ENCODE measurements around the gene KDM6B.
"Not testable (repeated sequence)": the region's sequence is repeated elsewhere in the genome, so short reads cannot be mapped to it uniquely, and the experiment has no call there.

KDM6B gene

DNA sequence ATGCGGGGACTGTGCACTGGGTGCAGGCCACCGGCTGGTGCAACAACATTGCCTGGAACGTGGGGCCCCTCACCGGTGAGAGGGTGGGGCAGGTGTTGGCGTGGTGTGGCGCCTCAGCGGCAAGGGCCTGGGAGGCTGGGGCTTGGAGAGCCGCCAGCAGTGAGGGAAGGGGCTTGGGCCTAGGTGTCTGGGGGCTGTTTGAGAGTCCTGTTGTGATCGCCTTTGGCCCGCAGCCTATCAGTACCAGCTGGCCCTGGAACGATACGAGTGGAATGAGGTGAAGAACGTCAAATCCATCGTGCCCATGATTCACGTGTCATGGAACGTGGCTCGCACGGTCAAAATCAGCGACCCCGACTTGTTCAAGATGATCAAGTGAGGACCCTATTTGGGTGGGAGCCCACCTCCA is 18.2 kb downstream of the KDM6B start:
- no peak for DNase-seq (ENCODE audit: low read depth in 2 of 2)

DNA sequence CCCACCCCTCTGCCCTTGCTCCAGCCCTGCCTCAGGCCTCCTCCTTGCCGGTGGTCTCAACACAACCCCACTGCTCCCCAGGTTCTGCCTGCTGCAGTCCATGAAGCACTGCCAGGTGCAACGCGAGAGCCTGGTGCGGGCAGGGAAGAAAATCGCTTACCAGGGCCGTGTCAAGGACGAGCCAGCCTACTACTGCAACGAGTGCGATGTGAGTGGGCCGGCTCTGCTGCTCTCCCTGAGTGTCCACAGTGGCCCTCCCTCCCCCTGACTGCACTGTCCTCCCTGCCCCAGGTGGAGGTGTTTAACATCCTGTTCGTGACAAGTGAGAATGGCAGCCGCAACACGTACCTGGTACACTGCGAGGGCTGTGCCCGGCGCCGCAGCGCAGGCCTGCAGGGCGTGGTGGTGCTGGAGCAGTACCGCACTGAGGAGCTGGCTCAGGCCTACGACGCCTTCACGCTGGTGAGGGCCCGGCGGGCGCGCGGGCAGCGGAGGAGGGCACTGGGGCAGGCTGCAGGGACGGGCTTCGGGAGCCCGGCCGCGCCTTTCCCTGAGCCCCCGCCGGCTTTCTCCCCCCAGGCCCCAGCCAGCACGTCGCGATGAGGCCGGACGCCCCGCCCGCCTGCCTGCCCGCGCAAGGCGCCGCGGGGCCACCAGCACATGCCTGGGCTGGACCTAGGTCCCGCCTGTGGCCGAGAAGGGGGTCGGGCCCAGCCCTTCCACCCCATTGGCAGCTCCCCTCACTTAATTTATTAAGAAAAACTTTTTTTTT is 19.1 kb downstream of the KDM6B start:
- DNase-seq (ENCODE audit: low read depth in 2 of 2): no peak

DNA sequence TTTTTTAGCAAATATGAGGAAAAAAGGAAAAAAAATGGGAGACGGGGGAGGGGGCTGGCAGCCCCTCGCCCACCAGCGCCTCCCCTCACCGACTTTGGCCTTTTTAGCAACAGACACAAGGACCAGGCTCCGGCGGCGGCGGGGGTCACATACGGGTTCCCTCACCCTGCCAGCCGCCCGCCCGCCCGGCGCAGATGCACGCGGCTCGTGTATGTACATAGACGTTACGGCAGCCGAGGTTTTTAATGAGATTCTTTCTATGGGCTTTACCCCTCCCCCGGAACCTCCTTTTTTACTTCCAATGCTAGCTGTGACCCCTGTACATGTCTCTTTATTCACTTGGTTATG is 19.6 kb downstream of the KDM6B start:
- no peak for DNase-seq (ENCODE audit: low read depth in 2 of 2)

DNA sequence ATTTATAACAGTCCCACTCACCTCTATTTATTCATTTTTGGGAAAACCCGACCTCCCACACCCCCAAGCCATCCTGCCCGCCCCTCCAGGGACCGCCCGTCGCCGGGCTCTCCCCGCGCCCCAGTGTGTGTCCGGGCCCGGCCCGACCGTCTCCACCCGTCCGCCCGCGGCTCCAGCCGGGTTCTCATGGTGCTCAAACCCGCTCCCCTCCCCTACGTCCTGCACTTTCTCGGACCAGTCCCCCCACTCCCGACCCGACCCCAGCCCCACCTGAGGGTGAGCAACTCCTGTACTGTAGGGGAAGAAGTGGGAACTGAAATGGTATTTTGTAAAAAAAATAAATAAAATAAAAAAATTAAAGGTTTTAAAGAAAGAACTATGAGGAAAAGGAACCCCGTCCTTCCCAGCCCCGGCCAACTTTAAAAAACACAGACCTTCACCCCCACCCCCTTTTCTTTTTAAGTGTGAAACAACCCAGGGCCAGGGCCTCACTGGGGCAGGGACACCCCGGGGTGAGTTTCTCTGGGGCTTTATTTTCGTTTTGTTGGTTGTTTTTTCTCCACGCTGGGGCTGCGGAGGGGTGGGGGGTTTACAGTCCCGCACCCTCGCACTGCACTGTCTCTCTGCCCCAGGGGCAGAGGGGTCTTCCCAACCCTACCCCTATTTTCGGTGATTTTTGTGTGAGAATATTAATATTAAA is 20.2 kb downstream of the KDM6B start:
- no peak for DNase-seq (ENCODE audit: low read depth in 2 of 2)

DNA sequence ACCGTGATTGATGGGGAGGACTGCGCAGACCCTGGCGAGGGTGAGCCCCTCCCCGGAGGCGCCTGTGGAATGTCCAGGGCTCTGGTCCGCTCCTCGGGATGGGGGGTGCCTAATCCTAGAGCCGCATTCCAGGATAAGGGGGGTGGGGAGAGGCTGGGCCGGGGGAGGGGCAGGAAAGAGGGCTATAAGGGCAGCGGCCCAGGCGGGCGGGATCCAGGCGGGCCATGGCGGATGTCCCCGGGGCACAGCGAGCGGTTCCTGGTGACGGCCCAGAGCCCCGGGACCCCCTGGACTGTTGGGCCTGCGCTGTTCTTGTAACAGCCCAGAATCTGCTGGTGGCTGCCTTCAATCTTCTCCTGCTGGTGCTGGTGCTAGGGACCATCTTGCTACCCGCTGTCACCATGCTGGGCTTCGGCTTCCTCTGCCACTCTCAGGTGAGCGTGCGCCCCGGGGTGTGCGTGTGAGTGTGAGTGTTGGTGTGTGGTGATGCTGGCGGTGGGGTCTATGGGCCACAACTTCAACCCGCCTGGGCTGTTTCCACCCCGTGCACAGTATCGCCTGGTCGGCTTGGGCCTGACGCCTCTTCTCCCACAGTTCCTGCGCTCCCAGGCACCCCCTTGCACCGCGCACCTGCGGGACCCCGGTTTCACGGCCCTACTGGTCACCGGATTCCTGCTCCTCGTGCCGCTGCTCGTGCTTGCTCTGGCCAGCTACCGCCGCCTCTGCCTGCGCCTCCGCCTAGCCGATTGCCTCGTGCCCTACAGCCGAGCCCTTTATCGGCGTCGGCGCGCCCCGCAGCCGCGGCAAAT is 21.0 kb downstream of the KDM6B start, which contains the start of gene TMEM88:
Gene TMEM88, plus strand, starts transcription at position 216 of the 809 bp plus-strand sequence. Its CDS starts 9 bp downstream, at position 225.
- no peak for DNase-seq (ENCODE audit: low read depth in 2 of 2)

DNA sequence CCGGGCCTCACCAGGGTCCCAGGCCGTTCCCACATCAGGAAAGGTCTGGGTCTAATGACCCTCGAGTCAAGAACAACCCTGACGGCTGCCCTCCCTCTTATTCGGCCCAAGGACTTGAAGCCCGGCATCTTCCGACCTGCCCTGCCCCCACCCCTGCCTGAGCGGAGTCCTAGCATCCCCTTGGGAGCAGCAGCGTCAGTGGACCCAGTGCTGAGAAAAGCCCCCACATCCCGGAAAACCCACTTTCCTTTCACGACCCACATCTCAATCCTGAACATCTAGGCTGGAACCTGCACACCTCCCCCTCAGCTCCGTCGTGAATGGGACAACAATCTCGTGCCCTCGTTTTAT is 21.6 kb downstream of the KDM6B start:
- no peak for DNase-seq (ENCODE audit: low read depth in 2 of 2)

DNA sequence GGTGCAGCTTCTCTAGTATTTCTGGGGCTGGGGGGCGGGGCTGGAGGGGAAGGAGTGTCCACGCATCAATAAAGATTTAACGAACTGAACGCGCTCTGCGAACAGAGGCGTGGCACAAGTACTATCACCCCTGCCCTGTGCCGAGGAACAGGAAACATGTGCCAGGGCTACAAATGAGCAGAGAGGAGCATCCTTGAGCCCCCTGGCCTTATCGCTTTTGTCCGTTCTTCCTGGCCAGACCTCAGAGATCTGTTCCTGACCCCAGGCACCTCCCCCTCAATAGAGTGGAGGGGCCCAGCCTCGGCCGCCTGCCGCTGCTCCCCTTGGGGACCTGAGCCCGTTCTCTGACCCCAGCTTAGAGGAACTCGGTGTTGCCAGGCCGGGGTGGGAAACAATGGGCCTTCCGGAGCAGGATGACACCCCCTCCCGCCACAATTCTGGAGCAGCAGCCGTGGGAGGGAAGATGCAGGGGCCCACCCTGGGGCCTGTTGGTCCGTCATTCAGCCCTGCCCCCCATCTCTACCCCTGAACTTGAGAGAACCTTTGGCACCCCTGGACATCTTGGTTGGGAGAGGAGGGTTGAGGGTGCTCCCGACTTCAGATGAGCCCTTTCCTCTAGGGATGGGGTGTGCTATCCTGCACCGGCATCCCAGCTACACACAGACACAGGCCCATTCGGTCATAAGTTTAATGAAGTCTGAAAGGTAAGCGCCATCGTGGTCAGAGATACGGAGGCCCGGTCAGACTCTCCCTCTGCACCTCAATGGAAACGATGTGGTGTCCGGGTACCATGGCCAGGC is 22.2 kb downstream of the KDM6B start:
- no peak for DNase-seq (ENCODE audit: low read depth in 2 of 2)

DNA sequence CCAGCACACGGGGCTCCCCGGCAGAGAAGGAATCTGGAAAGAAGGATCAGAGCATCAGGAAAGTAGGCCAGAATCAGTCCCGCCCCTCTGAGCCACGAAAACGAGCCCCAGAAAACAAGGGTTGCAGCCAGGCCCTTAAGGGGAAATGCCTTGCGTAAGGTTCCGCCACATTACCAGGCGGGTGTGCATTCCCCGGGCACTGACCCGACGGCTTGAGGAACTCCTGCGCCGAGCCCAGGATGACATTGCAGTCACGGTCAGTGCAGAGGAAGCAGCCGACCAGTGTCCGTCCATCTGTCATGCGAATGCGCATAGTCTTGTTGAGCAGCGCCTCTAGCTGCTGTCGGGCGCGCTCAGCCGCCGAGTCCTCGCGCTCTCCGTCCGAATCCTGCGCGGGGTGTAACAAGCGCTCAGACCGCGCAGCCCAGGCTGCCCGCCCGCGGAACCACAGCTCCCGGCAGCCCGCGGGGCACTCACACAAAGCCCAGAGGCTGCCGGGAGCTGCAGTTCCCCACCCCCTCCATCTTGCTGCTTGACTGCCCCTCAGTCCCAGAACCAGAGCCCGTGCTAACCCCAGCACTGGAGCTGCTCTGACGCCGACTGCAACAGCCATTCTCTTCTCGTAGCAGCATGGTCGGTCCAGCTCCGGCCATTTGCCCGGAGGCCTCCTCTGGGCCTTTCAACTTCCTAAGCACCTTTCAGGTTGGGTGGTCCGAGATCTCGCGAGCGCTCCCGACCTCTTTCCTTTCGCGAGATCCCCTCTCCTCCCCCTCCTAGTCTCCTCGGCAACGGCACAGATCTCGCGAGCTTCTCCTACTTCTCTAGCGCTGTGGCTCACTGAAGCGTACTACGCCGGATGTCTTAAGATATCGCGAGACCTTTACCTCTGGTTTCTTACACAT is 23.0 kb downstream of the KDM6B start, which contains the start of gene NAA38:
Gene NAA38, minus strand, starts transcription at position 749 of the 902 bp plus-strand sequence. Its CDS starts 96 bp downstream, at position 653.
- peak; percentile 86 to 90 for DNase-seq (ENCODE audit: low read depth in 2 of 2)

DNA sequence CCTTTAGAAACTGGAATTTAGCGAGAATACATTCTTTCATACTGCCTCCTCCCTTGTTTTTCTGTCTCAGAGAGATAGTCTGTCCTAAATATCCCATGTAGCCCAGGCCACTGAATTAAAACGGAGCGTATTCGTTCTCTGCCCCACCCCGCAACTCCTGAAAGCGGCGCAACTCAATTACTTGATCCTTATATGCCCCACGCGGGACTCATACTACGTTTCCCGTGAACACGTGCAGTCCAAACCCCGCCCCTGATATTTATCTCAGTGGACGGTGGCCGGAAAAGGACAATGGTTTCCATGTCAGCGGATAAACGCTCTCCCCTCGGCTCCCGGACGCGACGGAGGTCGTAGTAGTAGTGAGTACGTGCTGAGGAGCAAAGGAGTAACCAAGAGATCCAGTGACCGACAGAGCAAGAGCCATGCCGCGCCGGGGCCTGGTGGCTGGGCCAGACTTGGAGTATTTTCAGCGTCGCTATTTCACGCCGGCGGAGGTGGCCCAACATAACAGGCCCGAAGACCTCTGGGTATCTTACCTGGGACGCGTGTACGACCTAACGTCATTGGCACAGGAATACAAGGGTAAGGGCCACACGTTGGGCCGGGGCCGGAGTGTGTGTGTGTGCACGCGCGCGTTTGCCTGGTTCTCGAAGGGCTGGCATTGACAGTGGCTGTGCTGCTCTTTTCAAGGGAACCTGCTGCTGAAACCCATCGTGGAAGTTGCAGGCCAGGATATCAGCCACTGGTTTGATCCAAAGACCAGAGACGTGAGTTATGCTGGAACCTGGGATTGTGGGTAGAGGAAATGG is 23.9 kb downstream of the KDM6B start, which contains the start of gene CYB5D1:
Gene CYB5D1, plus strand, starts transcription at position 291 of the 809 bp plus-strand sequence. Its CDS starts 132 bp downstream, at position 423.
- peak; percentile 74 to 79 for DNase-seq (ENCODE audit: low read depth in 2 of 2)

DNA sequence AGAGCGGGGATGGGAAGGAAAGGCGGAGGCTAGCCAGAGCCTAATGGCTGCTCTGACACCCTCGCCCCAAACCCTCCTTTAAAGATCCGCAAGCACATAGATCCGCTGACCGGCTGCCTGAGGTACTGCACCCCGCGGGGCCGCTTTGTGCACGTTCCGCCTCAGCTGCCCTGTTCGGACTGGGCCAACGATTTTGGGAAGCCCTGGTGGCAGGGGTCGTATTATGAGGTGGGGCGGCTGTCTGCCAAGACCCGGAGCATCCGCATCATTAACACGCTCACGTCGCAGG is 24.4 kb downstream of the KDM6B start:
- no peak for DNase-seq (ENCODE audit: low read depth in 2 of 2)

DNA sequence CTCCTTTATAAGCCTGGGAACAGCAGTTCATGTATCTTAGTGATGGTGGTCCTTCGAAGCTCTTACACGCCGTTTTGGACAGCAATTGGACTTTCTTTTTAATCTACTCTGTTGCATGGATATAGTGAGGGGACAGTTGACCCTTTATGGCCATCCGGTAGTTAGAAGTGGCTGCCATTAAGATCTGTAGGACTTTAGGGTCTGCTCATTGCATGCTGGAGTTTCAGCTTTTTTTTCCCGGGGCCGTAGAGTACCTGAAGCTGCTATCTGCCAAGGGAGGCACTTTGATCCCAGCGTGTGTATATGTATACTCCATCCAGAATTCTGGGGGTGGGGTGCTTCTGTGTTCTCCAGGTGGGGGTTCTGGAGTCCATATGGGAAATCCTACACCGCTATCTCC is 25.0 kb downstream of the KDM6B start:
- DNase-seq (ENCODE audit: low read depth in 2 of 2): no peak

DNA sequence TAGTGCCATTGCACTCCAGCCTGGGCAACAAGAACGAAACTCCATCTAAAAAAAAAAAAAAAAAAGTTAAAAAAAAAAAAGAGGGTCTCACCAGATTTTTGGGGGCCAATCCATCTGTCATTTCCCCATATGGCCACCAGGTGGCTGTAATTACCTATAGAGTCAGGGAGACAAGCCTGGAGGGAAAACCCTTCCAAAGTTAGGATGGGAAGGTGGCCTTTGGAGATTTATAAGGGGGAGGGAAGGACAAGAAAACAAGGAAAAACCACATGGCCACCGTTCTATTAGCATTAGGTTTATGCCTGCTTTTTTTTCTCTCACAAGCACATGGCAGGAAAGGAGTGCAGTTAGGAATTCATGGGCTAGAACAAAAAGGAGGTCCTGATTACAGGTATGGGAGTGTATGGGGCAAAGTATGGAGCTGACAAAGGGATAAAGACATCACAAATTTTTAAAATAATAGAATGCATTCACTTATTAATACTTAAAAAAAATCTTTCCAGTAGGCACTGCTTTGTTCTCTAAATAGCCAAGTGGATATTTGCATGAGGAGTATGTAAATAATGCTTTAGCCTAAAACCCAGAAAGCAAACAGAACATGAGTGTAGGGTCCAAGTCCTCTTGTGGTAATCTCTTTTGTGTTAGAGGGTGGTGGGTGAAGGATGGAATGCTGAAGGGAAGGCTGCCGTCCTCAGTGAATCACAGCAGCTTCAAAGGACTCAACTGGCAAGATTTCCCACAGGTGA is 28.8 kb downstream of the KDM6B start:
- no peak for DNase-seq (ENCODE audit: low read depth in 2 of 2)

DNA sequence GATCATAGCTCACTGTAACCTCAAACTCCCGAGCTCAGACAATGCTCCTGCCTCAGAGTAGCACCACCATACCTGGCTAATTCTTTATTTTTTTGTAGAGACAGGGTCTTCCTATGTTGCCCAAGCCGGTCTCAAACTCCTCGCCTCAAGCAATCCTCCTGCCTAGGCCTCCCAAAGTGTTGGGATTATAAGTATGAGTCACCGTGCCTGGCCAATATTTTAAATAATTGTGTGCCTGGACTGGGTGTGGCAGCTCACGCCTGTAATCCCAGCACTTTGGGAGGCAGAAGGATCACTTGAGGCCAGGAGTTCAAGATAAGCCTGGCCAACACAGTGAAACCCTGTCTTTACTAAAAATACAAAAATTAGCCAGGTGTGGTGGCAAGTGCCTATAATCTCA is 30.4 kb downstream of the KDM6B start:
- DNase-seq (ENCODE audit: low read depth in 2 of 2): not testable (repeated sequence)

DNA sequence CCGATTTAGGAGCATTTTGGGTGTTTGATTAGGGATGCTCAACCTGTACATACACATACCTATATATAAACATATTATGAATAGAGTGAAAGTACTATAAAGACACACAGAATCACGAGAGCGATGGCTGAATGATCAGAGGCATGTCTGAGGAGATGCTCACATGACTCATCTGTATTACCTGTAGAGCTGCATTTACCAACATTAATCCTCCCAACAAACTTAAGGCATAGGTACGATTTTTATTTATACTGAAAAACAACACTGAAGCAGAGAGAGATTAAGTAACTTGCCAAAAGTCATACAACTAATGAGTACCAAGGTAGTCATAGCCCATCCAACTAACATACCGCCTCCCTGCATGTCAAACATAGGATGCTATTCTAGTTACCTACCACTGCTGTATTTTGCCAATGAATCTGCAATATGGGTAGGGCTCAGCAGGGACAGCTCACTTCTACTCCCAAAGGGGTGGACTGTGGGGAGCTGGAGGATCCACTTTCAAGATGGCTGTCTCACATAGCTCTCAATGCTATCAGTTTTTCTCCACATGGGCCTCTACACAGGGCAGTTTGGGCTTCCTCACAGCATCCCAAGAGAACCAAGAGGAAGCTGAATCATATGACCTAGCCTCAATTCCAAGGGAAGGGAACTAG is 31.1 kb downstream of the KDM6B start:
- no peak for DNase-seq (ENCODE audit: low read depth in 2 of 2)

DNA sequence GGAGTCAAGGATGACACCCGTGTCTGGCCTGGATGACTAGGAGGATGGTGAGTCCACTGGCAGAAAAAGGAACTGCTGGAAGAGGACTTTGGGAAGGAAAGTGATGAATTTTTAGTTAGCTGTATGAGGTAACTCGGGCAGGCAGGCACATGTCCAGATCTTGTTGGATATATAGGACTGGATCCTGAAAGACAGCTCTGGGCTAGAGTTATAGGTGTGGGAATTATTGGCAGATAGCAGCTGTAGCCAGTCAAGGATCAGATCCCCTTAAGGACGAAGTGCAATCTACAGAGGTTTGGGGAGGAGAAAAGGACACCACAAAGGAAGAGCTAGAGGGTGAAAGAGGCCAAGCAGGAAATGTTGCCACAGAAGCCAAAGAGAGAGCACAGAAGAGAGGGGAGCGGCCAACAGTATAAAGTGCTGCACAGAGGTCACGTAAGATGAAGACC is 33.9 kb downstream of the KDM6B start:
- DNase-seq (ENCODE audit: low read depth in 2 of 2): no peak

DNA sequence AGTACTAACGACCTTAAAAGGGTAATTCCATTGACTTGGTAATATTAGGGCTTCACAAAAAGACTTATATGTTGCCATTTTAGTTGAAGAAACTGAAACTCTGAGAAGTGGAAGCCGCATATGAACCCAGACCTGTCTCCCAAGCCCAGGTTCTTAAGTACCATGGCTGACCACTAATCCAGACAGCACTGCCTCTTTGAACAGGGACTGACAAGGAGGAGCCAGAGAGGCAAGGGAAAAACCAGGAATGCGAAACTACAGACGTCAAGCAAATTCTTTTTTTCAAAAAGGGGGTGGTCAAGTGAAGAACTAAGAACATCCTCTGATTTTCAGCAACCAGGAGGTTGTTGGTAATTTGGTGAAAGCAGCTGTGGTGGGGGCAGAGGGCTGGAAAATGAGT is 39.0 kb downstream of the KDM6B start:
- DNase-seq (ENCODE audit: low read depth in 2 of 2): no peak

DNA sequence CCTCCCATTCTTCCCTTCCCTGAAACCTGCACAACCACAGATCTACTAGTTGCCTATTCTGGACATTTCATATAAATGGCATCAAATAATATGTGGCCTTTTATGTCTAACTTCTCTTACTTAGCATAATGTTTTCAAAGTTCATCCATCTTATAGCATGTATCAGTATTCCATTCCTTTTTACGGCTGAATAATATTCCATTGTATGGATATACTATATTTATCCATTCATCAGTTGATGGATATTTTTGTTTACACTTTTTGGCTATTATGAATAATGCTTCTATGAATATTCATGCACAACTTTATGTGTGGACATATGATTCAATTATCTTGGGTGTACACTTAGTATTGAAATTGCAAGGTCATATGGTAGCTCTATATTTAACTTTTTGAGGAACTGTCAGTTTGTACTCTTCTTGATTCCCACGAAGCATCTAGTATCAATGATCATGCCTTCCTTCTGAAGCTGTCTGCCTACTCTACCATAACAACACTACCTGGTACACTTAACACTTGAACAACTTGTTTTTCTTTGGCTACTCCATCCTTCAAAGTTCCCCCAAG is 41.9 kb downstream of the KDM6B start:
- DNase-seq (ENCODE audit: low read depth in 2 of 2): no peak

DNA sequence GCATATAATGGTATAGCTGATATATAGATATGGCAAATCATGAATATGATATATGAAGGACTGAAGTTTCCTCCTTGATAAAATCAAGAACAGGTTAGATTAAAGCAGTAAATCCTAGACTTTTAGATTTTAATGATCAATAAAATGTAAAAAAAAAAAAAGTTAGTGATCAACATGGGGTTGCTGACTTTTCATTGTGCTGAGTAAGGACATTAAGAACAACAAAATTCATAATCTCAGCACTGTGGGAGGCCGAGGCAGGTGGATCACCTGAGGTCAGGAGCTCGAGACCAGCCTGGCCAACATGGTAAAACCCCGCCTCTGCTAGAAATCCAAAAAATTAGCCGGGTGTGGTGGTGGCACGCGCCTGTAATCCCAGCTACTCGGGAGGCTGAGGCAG is 44.2 kb downstream of the KDM6B start:
- DNase-seq (ENCODE audit: low read depth in 2 of 2): no peak
